Measurements from ENCODE around the gene MAB21L3. TPM values are rescaled to one million over a fixed set of nuclear protein-coding genes. Genes with fewer than 3 reads are reported as not detected.
A peak's percentile ranks its signal among the peaks of the same experiment; 100 is the strongest.

The MAB21L3 gene
- total and polyA plus RNA-seq, 12 donors: 0.03 to 1.8 (median 0.38) TPM; not detected in 8

- Histone ChIP-seq H3K9me3 (replicated peaks in 1 of 3) (peaks cover 0 to 7% (median 0%) of the 10 kb centered on the region in 3 donors), H3K4me3 (no peak overlapping the region), H3K27ac (no peak overlapping the region), H3K27me3 (peaks cover 4% of the 10 kb centered on the region), H3K36me3 (replicated peaks in 1 of 2) (no peaks in the 10 kb centered on the region), H3K4me1 (replicated peaks in 1 of 2) (peaks cover 0 to 4% of the 10 kb centered on the region in 2 donors)
- DNase-seq: peak in 1 of 7 donors; percentile 10
- intact Hi-C loops (cut with DNase I): loop anchor here in 1 of 2 donors (10.0 kb wide), 1 partner anchor 218 kb away; no protein-coding TSS in a partner anchor
- WGBS, 4 donors: 83 to 91% (median 87%) methylated on average over 3 of the region's 3 CpGs
- TF ChIP-seq POLR2A (IDR thresholded peaks at IDR 0.05) (no peak), CTCF (IDR thresholded peaks at IDR 0.05) (no peak)
These were observed 35.9 kb downstream of the MAB21L3 start for GRCh38 chr1:116147114-116147510.

- peaks cover 0 to 4% of the 10 kb centered on the region in 2 donors for H3K4me1 ChIP-seq (replicated peaks in 1 of 2)
- no peaks in the 10 kb centered on the region for H3K36me3 ChIP-seq (replicated peaks in 1 of 2)
- peak in 1 of 7 donors; percentile 14 for DNase-seq
- intact Hi-C loops (cut with DNase I): loop anchor here in 1 of 2 donors (10.0 kb wide), 1 partner anchor 217 kb away; no protein-coding TSS in a partner anchor
- H3K27me3 ChIP-seq: peaks cover 4% of the 10 kb centered on the region
- H3K9me3 ChIP-seq (replicated peaks in 1 of 3): peaks cover 0 to 7% (median 0%) of the 10 kb centered on the region in 3 donors
- WGBS, 4 donors: 77 to 84% (median 83%) methylated on average over 4 of the region's 4 CpGs
- H3K27ac ChIP-seq: no peak overlapping the region
- TF ChIP-seq POLR2A (IDR thresholded peaks at IDR 0.05): no peak
- no peak for TF ChIP-seq CTCF (IDR thresholded peaks at IDR 0.05)
- no peak overlapping the region for H3K4me3 ChIP-seq
These were observed 36.8 kb downstream of the MAB21L3 start for GRCh38 chr1:116147972-116148371.

- TF ChIP-seq CTCF (IDR thresholded peaks at IDR 0.05): no peak
- no peak for TF ChIP-seq POLR2A (IDR thresholded peaks at IDR 0.05)
- peaks cover 0 to 4% of the 10 kb centered on the region in 2 donors for H3K4me1 ChIP-seq (replicated peaks in 1 of 2)
- H3K9me3 ChIP-seq (replicated peaks in 1 of 3): peaks cover 0 to under 1% (median 0%) of the 10 kb centered on the region in 3 donors
- peak in 1 of 7 donors; percentile 14 for DNase-seq
- no peak overlapping the region for H3K27ac ChIP-seq
- no peak overlapping the region for H3K4me3 ChIP-seq
- intact Hi-C loops (cut with DNase I): loop anchor here in 1 of 2 donors (10.0 kb wide), 1 partner anchor 216 kb away; no protein-coding TSS in a partner anchor
- no peaks in the 10 kb centered on the region for H3K27me3 ChIP-seq
- WGBS, 4 donors: 80 to 91% (median 89%) methylated on average over 3 of the region's 3 CpGs
- H3K36me3 ChIP-seq (replicated peaks in 1 of 2): no peaks in the 10 kb centered on the region
These were observed 37.8 kb downstream of the MAB21L3 start for GRCh38 chr1:116148967-116149366.

GRCh38 chr1:116150368-116150767, 39.2 kb downstream of the MAB21L3 start:
- Histone ChIP-seq H3K4me1 (replicated peaks in 1 of 2) (peaks cover 0 to 4% of the 10 kb centered on the region in 2 donors), H3K27ac (peak overlapping the region in 1 of 5 donors; percentile 12), H3K9me3 (replicated peaks in 1 of 3) (no peaks in the 10 kb centered on the region), H3K4me3 (no peak overlapping the region), H3K27me3 (no peaks in the 10 kb centered on the region), H3K36me3 (replicated peaks in 1 of 2) (no peaks in the 10 kb centered on the region)
- DNase-seq: peak in 1 of 7 donors; percentile 42
- TF ChIP-seq POLR2A (IDR thresholded peaks at IDR 0.05): no peak
- no peak for TF ChIP-seq CTCF (IDR thresholded peaks at IDR 0.05)
- WGBS, 4 donors: 93 to 98% (median 95%) methylated on average over 4 of the region's 4 CpGs
- intact Hi-C loops (cut with DNase I): loop anchor here (5.0 to 10.0 kb wide), 2 partner anchors 234 to 337 kb away; no protein-coding TSS in a partner anchor

Data from adrenal gland (tissue), 12 donors.